GM18508 (cell line): Measurements from ENCODE around the gene TRDMT1.
A peak's percentile ranks its signal among the peaks of the same experiment; 100 is the strongest.

ENCODE experiments used
- ATAC-seq: cut with Tn5 transposase; IDR thresholded peaks from one replicate; pipeline ENCODE4 v1.9.1; 2021; ENCODE audit warnings: moderate number of reproducible peaks; ENCODE audit not compliant: insufficient read depth, unreplicated experiment

The TRDMT1 gene

DNA sequence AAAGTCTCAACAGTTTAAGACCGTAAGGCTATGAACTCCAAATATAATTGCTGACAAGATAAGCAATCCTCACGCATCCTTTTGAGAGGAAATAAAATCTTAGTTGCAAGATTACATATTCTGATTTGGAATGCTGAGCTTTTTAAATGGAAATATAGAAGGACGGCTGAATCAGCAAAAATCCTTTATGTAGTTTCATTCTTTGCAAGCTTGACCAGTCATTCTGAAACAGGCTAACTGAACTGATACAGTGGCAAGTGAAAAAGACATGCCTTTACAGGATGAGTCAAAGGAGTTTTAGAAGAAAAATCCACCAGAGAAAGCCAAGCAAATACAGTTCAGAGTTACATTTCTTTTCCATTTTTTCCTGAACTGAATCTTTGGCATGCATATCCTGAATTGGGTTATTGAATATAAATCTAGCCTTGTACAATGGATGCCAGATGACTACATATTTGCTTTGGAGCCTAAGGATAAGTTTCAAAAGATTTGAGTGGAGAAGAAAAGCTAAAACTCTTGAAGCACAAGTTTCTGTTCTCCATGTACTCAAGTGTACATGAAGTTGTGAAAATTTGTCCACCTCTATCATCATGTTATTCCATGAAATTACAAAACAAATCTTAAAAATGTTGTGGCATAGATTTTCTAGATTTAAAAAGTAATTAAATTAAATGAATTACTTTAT is 30.9 kb upstream of the TRDMT1 start:
- ATAC-seq: no peak

DNA sequence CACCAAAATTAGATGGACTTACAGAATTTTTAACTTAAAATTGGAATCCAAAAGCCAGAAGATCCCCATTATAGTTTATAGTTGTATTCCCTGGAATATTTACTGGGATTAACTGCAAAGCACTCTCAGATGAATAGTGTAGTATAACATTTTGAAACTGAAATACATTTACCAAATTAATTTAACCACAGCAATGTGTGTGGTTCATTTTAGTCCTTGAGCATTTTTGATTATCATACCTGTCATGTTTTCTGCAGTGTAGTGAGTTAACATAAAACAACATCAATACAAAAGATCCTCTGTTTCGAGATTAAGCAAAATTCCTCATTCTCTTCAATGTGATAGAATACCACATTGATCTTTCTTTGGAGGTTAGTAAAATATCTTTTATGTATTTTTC is 30.3 kb upstream of the TRDMT1 start:
- ATAC-seq: no peak

DNA sequence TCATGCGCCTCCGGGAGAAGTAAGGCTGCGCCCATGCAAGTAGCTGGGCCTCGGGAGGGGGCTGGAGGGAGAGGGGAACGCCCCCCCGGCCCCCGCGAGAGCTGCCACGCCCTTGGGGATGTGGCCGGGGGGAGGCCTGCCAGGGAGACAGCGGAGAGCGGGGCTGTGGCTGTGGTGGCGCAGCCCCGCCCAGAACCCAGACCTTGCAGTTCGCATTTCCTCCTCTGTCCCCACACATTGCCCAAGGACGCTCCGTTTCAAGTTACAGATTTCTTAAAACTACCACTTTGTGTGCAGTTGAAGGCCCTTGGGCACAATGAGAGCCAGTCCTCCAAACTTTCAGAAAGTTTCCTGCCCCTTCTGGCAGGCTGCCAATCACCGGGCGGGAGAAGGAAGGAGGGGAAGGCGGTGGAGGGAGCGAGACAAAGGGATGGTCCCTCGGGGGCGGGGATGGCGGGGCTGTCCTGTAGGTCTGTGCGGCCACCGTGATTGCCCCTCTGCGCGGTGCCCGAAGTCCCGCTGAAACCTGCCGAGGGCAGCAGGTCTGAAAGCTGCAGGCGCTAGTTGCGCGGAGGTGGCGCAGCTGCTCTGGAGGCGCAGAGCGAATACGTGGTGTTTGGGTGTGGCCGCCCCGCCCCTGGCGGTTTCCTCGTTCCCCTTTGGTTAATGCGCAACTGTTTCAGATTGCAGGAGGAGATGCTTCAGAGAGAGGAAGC is 28.7 kb upstream of the TRDMT1 start:
- peak; percentile 34 for ATAC-seq

DNA sequence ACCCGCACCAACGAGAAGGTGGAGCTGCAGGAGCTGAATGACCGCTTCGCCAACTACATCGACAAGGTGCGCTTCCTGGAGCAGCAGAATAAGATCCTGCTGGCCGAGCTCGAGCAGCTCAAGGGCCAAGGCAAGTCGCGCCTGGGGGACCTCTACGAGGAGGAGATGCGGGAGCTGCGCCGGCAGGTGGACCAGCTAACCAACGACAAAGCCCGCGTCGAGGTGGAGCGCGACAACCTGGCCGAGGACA is 28.2 kb upstream of the TRDMT1 start:
- ATAC-seq: peak; percentile 0

DNA sequence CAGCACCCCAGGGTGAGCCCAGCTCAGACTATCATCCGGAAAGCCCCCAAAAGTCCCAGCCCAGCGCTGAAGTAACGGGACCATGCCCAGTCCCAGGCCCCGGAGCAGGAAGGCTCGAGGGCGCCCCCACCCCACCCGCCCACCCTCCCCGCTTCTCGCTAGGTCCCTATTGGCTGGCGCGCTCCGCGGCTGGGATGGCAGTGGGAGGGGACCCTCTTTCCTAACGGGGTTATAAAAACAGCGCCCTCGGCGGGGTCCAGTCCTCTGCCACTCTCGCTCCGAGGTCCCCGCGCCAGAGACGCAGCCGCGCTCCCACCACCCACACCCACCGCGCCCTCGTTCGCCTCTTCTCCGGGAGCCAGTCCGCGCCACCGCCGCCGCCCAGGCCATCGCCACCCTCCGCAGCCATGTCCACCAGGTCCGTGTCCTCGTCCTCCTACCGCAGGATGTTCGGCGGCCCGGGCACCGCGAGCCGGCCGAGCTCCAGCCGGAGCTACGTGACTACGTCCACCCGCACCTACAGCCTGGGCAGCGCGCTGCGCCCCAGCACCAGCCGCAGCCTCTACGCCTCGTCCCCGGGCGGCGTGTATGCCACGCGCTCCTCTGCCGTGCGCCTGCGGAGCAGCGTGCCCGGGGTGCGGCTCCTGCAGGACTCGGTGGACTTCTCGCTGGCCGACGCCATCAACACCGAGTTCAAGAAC is 27.7 kb upstream of the TRDMT1 start:
- peak; percentile 1 for ATAC-seq

DNA sequence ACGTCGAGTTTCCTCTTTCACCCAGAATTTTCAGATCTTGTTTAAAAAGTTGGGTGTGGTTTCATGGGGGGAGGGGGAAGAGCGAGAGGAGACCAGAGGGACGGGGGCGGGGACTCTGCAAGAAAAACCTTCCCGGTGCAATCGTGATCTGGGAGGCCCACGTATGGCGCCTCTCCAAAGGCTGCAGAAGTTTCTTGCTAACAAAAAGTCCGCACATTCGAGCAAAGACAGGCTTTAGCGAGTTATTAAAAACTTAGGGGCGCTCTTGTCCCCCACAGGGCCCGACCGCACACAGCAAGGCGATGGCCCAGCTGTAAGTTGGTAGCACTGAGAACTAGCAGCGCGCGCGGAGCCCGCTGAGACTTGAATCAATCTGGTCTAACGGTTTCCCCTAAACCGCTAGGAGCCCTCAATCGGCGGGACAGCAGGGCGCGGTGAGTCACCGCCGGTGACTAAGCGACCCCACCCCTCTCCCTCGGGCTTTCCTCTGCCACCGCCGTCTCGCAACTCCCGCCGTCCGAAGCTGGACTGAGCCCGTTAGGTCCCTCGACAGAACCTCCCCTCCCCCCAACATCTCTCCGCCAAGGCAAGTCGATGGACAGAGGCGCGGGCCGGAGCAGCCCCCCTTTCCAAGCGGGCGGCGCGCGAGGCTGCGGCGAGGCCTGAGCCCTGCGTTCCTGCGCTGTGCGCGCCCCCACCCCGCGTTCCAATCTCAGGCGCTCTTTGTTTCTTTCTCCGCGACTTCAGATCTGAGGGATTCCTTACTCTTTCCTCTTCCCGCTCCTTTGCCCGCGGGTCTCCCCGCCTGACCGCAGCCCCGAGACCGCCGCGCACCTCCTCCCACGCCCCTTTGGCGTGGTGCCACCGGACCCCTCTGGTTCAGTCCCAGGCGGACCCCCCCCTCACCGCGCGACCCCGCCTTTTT is 26.9 kb upstream of the TRDMT1 start, which contains the start of gene VIM:
Gene VIM (plus strand): TSS at position 151 of the 925 bp plus-strand sequence. CDS start 1,182 bp downstream, outside the sequence.
- ATAC-seq: peak; percentile 25

DNA sequence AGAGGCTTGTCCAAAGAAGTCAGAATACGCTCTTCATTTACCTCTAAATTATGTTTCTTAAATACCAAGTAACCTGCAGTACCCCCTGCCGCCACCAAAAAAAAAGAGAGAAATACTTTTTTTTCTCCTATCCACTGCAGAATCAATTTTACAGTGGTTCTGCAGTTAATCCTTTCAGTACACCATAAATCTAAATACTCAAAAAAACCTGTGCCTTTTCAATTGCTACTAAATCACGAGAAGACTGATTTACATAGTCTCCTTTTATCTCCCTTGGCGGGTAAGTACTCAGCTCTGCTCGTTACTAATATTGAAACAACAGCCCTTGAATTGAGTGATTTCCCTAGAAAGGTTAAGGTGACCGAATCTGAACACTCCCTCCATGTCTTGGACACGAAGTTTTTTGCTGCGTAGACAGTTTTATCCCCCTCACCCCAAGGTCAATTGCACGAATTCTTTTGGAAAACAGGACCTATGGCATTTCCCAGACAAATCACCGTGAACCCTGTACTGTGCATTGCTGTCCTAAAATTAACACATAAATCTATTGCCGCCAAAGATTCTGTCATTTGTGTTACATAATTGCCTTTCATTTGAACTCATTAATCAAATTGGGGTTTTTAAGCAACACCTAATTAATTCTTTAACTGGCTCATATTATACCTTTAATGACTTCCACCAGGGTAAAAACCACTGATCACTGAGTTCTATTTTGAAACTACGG is 26.1 kb upstream of the TRDMT1 start:
- ATAC-seq: no peak

DNA sequence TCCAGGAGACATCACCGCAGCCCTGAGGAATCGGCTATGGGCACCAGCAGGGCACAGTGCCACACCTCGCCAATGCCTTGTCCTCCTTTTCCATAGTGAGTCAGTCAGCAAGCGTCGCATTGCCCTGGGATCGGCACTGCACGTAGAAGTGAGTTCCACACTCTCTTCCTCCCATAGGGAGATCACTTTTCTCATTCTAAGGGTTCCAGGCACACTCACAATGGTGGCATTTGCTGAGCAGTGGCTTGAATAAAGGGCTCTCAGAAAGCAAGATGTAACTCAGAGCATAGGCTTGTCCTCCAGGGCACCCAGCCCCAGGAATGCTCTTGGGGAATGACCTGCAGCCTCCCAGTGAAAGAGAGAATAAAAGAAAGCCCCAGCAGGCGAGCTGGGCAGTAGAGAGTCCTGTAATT is 25.4 kb upstream of the TRDMT1 start:
- no peak for ATAC-seq

DNA sequence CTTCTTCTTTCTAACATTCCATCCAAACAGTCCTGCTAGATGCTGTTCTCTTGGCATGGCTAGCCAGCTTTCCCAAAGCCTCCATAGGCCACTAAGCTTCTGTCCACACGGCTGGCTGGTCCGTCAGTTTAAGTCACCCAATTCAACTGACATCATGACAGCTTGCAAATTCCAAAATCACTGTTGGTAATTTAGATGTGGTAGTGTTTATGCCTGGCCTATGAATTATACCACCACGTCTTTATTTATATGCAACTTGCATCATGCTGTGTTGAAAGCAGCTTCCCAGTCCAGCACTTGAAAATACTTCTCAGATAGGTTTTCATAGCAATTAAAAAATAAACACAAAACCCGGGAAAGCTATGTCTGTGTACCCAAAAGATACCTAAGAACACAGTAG is 24.3 kb upstream of the TRDMT1 start:
- ATAC-seq: no peak

DNA sequence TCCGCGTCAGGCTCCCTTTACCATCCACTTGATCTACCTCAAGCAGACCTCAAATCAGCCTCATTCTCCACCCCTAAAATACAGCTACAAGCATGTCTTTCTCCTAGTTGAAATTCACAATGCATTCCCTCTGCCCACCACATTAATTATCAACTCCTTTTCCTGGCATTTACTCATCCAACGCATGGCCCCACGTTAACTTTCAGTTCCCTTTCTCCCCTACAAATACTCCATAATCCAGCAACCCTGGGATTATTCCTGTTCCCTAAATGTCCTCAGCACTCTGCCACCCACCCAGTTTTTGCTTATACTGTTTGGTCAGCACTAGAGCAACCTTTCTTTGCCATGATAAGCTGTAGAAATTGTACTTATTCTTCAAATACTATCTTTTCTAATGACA is 20.9 kb upstream of the TRDMT1 start:
- no peak for ATAC-seq

DNA sequence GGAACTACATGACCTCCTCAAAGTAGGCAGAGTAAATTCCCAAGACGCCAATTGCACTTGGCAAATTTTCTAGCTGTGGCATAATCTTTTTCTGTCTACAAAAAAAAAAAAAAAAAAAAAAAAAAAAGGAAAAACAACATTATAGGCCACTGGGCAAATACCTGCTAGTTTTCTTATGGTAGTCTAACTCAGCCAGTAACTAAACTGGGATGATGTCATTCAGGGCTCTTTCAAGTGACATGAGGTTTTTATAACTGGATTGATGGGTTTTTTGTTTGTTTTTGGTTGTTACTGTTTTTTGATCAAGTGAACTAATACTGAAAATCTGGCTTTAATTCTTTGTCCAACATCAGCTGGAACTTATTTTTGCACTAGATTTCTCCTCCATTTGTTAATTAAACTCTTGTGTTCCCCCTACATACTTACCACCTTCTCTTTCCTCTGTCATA is 19.2 kb upstream of the TRDMT1 start:
- ATAC-seq: no peak

DNA sequence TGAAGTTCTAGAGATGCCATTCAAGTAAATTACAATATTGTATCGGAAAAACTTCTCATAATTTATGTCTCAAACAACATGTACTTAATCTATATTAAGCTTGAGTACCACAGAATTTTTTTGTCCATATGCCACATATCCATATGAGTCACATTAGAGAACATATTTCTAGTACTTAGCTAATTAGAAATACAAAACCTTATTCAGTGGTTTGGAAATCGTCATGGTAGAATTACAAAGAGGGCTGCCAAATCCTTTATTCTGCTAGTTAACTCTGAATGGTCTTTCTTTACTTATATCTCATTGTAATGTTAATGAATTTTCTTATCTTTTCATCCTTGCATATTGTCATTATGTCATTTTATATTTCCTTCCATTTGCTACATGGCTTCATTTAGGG is 17.6 kb upstream of the TRDMT1 start:
- no peak for ATAC-seq

DNA sequence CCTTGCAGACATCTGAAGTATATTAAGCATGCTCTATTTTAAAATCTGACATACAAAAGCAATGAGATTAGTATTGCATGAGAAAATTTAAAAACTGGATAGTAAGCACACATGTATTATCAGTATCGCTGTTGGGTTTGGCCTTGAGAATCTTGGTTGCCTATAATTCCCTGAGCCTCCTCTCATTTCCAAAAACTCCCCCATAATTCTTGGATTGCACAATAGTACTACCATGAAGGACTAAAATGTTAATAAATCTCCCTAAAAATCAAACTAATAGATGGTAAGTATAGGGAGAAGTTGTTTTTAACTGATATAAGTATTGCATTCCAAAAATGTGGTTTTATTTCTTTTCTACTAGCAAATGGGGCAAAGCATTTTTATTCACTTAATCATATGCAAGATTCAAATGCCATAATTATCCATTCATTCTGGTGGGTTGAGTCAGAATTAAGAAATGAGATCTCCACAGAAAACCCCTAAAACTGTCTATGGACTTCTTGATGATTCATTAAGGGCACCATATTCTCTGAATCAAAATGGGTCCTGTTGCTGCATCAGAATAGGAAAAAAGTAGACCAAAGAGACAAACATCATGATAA is 16.3 kb upstream of the TRDMT1 start:
- no peak for ATAC-seq

DNA sequence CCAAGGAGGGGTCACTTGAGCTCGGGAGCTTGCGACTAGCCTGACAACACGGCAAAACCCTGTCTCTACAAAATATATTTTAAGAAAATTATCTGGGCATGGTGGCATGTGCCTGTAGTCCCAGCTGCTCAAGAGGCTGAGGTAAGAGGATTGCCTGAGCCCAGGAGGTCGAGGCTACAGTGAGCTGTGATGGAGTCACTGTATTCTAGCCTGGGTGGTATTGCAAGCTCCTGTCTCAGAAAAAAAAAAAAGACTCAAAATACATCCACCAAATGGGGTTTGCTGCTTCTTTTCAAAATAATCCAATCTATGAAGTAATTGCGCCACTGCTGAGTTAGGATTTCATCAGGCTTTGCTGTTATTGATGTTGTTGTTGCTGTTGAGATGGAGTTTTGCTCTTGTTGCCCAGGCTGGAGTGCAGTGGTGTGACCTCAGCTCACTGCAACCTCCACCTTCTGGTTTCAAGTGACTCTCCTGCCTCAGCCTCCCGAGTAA is 15.5 kb upstream of the TRDMT1 start:
- no peak for ATAC-seq

DNA sequence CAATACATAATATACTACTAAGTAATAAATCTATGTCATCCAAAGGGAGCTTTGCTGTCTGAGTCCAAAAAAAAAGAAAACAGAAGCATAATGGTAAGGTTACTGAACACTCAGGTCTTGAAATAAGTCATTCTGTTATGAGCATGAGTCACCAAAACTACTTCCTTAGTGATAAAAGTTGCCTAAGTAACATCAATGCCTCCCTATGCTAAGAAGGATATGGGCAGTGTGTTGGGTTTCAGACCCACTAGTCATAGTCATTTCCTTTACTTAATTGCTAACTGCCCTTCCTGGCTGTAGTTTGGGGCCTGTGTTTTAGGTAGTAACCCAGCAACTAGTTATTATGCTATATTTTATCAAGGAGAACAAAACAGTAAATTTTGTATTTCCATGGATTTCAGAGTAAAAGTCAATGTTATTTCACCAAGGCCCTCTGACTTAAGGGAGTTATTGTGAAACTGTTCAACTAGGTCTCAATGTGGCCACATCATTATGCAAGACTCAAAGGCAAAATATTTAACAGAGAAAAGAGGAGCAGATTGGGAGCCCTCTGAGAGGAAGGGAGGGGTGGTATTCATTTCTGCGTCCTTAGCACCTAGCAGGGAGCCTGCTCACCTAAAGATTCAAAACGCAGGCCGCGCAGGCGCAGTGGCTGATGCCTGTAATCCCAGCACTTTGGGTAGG is 14.9 kb upstream of the TRDMT1 start:
- ATAC-seq: peak; percentile 99

DNA sequence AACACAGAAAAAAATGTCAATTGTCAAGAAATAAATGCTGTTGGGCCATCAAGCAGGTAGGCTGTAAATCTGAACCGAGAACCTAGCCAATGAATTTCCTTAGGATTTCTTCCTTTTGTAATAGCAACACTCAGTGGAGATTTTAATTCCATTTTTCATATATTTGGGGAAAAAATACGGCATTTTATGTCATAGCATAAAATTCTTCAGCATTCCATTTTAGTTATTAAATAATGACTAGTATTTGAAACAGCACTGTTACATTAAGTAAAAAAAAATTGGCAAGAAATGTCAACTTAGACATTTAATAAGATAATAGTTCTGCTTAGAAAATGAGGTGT is 14.3 kb upstream of the TRDMT1 start:
- no peak for ATAC-seq

DNA sequence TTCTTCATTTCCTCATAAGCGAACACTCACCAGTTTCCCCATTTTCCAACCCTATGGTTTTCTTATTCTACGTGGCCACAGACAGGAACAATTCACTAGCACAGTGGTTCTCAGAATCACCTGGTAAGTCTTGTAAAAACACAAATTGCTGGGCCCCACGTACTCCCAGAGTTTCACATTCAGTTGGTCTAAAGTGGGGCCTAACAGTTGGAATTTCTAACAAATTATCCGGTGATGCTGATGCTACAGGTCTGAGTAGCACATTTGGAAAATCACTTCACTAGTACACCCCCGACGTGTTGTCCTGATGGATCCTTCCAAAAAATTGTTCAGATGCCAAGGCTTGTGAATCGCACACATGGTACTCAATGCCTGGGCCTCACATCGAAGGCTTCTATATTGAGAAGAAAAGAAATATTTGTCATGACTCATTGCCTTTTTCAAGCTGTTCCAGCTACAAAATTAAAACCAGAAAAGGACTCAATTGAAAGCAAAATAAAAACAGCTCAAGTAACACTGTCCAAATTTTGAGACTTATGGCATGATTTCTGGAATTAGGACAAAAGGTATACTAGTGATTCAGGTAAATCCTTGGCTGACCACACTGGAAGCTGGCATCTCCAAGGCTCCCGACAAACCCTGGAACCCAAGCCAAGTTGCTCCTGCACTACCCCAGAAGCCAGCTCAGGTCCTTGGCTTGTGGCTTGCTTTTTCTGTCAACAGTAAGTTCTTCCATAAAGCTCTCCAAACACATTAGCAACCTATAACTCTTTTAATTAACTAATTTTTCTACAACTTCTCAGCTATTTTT is 13.7 kb upstream of the TRDMT1 start:
- no peak for ATAC-seq

DNA sequence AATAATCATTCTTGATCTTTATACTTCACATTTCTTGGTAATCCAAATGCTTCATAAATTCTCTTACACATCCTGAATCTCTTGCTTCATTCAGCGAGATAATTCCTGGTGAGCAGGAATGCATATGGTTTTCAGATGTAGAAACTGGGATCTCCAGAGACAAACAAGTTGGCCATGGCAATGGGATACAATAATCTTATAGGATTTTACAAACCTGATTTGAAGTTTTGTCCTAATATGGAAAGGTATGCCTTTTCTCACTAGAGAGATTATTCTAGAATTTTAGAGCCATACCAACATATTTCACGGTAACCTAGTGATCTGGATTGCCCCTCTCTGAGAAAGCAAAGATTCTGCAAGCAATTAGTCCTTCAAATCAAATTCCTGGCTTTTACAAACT is 13.1 kb upstream of the TRDMT1 start:
- ATAC-seq: no peak
